K562 (cell line): ENCODE data around the gene DPF1. TPM values are rescaled to one million over a fixed set of nuclear protein-coding genes. Genes with fewer than 3 reads are reported as not detected.

Source experiments
- ATAC-seq: fragments of 200-7000 bp; cut with Tn5 transposase; 3 replicates; pipeline ENCODE4 v1.9.1; 2020; ENCODE audit warnings: moderate library complexity
- BruUV-seq: library from RNA; stranded (reverse); fragments of 400-500 nt; replicated peaks from 2 replicates; lab custom pipeline; 2021; lab: Mats Ljungman, UMichigan
- CTCF ChIA-PET: fragments of 300-600 bp; formaldehyde crosslinking; extraction: SDS; loops from one replicate; lab custom pipeline; 2021; ENCODE audit warnings: low intra/inter-chr PET ratio; lab: Yijun Ruan, JAX
- POLR2A ChIA-PET: fragments of 300-600, 350-650 bp; sonication (Branson Sonifier 250); formaldehyde crosslinking; extraction: SDS; loops from one replicate; lab custom pipeline; 2021; ENCODE audit warnings: antibody characterized with exemption, inconsistent platforms; lab: Yijun Ruan, JAX
- DNase-seq, 4 experiments: peaks; one replicate each; pipeline versions ENCODE4 v3.0.0 to v3.0.0-alpha.2; 2011 to 2018; ENCODE audit warnings: low spot score in 3 of 4, mixed read lengths in 3 of 4; ENCODE audit errors: extremely low read depth in 1 of 4
- FAIRE-seq: peaks from 2 replicates; lab custom pipeline; 2011; peaks lifted over from hg19 to GRCh38; lab: Jason Lieb, UNC
- H2AFZ ChIP-seq: 2 replicates; pipeline ENCODE4 v1.6.0; 2011; ENCODE audit warnings: low read depth, low read length, control low read depth, inconsistent platforms
- H3K27ac ChIP-seq: fragments of 200-600 bp; 3 replicates; pipeline ENCODE4 v1.8.0; 2011; ENCODE audit warnings: low read depth, mild to moderate bottlenecking, control low read depth, inconsistent platforms, low read length, moderate library complexity, mixed read lengths; ENCODE audit errors: extremely low read depth
- H3K27me3 ChIP-seq, 2 experiments: fragments of 300-600 bp in 1 of 2; 2 replicates in 1 of 2; 3 replicates in 1 of 2; pipeline versions ENCODE4 v1.6.0 to v1.8.0; 2011; ENCODE audit warnings: inconsistent platforms in 2 of 2, low read length in 2 of 2, mild to moderate bottlenecking in 1 of 2, mixed read lengths in 1 of 2, moderate library complexity in 1 of 2; ENCODE audit not compliant: control insufficient read depth in 2 of 2, insufficient read depth in 2 of 2
- H3K36me3 ChIP-seq: fragments of 300-600 bp; 3 replicates; pipeline ENCODE4 v1.8.0; 2011; ENCODE audit warnings: mild to moderate bottlenecking, low read length, inconsistent platforms; ENCODE audit not compliant: control insufficient read depth, insufficient read depth
- H3K4me1 ChIP-seq, 2 experiments: fragments of 200-600 bp in 1 of 2; replicated peaks in 1 of 2; 2 replicates in 1 of 2; 3 replicates in 1 of 2; pipeline versions ENCODE4 v1.5.1 to v1.8.0; 2011; ENCODE audit warnings: inconsistent platforms in 2 of 2, low read length in 2 of 2, mild to moderate bottlenecking in 1 of 2, mixed read lengths in 1 of 2, moderate library complexity in 1 of 2; ENCODE audit not compliant: control insufficient read depth in 2 of 2, insufficient read depth in 2 of 2
- H3K4me2 ChIP-seq: 2 replicates; pipeline ENCODE4 v1.6.1; 2011; ENCODE audit warnings: low read length, control low read depth, inconsistent platforms, mixed read lengths; ENCODE audit not compliant: insufficient read depth
- H3K4me3 ChIP-seq: fragments of 200-600 bp; sonication (generic), shearing (Covaris generic); 2 replicates; pipeline ENCODE4 v1.5.1; 2016; ENCODE audit warnings: control low read depth, inconsistent platforms
- H3K79me2 ChIP-seq: fragments of 200-600 bp; 3 replicates; pipeline ENCODE4 v1.8.0; 2011; ENCODE audit warnings: low read length, inconsistent platforms; ENCODE audit not compliant: control insufficient read depth, insufficient read depth
- H3K9ac ChIP-seq, 2 experiments: 2 replicates each; pipeline versions ENCODE4 v1.6.0 to v1.6.1; 2011; ENCODE audit warnings: low read depth in 2 of 2, low read length in 2 of 2, control low read depth in 1 of 2, inconsistent platforms in 1 of 2, mild to moderate bottlenecking in 1 of 2, mixed read lengths in 1 of 2; ENCODE audit not compliant: insufficient read depth in 1 of 2
- H3K9me1 ChIP-seq: one replicate; pipeline ENCODE4 v1.6.0; 2011; ENCODE audit warnings: inconsistent platforms, mild to moderate bottlenecking, low read length, moderate library complexity; ENCODE audit not compliant: control insufficient read depth, insufficient read depth
- H3K9me3 ChIP-seq: replicated peaks from 2 replicates; pipeline ENCODE4 v1.5.1; 2011; ENCODE audit warnings: low read depth, low read length, inconsistent platforms; ENCODE audit not compliant: control insufficient read depth, insufficient read depth
- H4K20me1 ChIP-seq: replicated peaks from 2 replicates; pipeline ENCODE4 v1.6.1; 2011; ENCODE audit warnings: low read length, inconsistent platforms, mixed read lengths; ENCODE audit not compliant: control insufficient read depth, insufficient read depth
- CC2D1A ChIP-seq: fragments of 450-650 bp; IDR thresholded peaks from 2 replicates; pipeline ENCODE4 v1.6.1; 2017; ENCODE audit warnings: mild to moderate bottlenecking
- CHD2 ChIP-seq: IDR thresholded peaks from 2 replicates; pipeline ENCODE4 v1.6.1; 2011; ENCODE audit warnings: low read depth, low read length
- E2F6 ChIP-seq, 2 experiments: IDR thresholded peaks; 2 replicates each; pipeline ENCODE4 v1.6.1; 2011; ENCODE audit warnings: borderline replicate concordance in 1 of 2, control low read depth in 1 of 2, low read depth in 1 of 2, low read length in 1 of 2, mild to moderate bottlenecking in 1 of 2, mixed read lengths in 1 of 2, moderate library complexity in 1 of 2; ENCODE audit not compliant: insufficient read depth in 1 of 2, insufficient read length in 1 of 2, poor library complexity in 1 of 2, severe bottlenecking in 1 of 2; ENCODE audit errors: extremely low read depth in 1 of 2
- FOXK2 ChIP-seq, 2 experiments: fragments of 450-650 bp; IDR thresholded peaks in 1 of 2; conservative IDR thresholded peaks in 1 of 2; 2 replicates each; pipeline ENCODE4 v1.6.1; 2016; ENCODE audit warnings: low read depth in 2 of 2, mild to moderate bottlenecking in 1 of 2
- HMGXB4 ChIP-seq: sonication (generic); formaldehyde crosslinking; IDR thresholded peaks from 2 replicates; pipeline ENCODE4 v1.8.1; 2023; ENCODE audit warnings: mild to moderate bottlenecking, missing genetic modification reagents
- MITF ChIP-seq: IDR thresholded peaks from 2 replicates; pipeline ENCODE4 v1.6.1; 2014; ENCODE audit warnings: antibody characterized with exemption
- NR4A1 ChIP-seq, 2 experiments: fragments of 250-450 bp in 1 of 2; fragments of 450-650 bp in 1 of 2; sonication (Bioruptor Pico) in 1 of 2; IDR thresholded peaks; 2 replicates each; pipeline versions ENCODE4 v1.4.0 to v1.6.1; 2016 to 2020; ENCODE audit warnings: mild to moderate bottlenecking in 2 of 2, missing compliant biosample characterization in 1 of 2, missing genetic modification characterization in 1 of 2, moderate library complexity in 1 of 2
- RBM15 ChIP-seq: fragments of 200-400 bp; formaldehyde crosslinking; IDR thresholded peaks from 2 replicates; pipeline ENCODE4 v1.6.1; 2018; ENCODE audit warnings: mild to moderate bottlenecking, low read length, moderate library complexity; ENCODE audit not compliant: insufficient read depth
- RCOR1 ChIP-seq, 2 experiments: IDR thresholded peaks; 2 replicates each; pipeline ENCODE4 v1.6.1; 2012; ENCODE audit warnings: low read depth in 2 of 2, low read length in 2 of 2, borderline replicate concordance in 1 of 2, improper control_type of control experiment in 1 of 2
- XRCC3 ChIP-seq: fragments of 450-650 bp; IDR thresholded peaks from 2 replicates; pipeline ENCODE4 v1.6.1; 2017; ENCODE audit warnings: mild to moderate bottlenecking, moderate library complexity
- ZNF146 ChIP-seq: IDR thresholded peaks from one replicate; pipeline ENCODE4 v1.6.1; 2018; ENCODE audit warnings: missing compliant biosample characterization; ENCODE audit not compliant: unreplicated experiment
- WGBS: fragments of 100-300 bp; shearing (Covaris generic); methylation state at CpG from one replicate; pipeline ENCODE4 v1.1.6; 2016; ENCODE audit warnings: low coverage, mixed read lengths; ENCODE audit not compliant: insufficient coverage; ENCODE audit errors: missing lambda C conversion rate; 5-methylcytosine and 5-hydroxymethylcytosine counted together
- in situ Hi-C: fragments of 300-500 bp; cut with MboI; formaldehyde crosslinking; loops from 4 replicates; pipeline ENCODE4 v1.15.0; 2018; ENCODE audit warnings: inconsistent platforms, mixed read lengths
- intact Hi-C: fragments of 100-400 bp; cut with micrococcal nuclease; formaldehyde crosslinking; loops from 2 replicates; pipeline ENCODE4 v1.14.2; 2022
- polyA plus RNA-seq, 8 experiments: library from polyadenylated mRNA; depleted of rRNA in 4 of 8; stranded (reverse) in 5 of 8; unstranded in 3 of 8; fragments of >200 nt; fragmentation: Nextera tagmentation in 2 of 8; fragmentation: Illumina TruSeq in 1 of 8; extraction: Ambion mirVana in 2 of 8; extraction: Trizol in 1 of 8; gene quantifications; 2 replicates each; pipeline versions ENCODE4 v1.2.1 to v1.2.3, GENCODE V29; 2011 to 2014; ENCODE audit warnings: inconsistent platforms in 1 of 8, missing spikeins in 1 of 8
- total RNA-seq, 7 experiments: library from RNA; depleted of rRNA in 6 of 7; stranded (reverse); fragments of >200 nt in 6 of 7; fragmentation: Illumina TruSeq in 2 of 7; extraction: Trizol in 2 of 7; gene quantifications; 2 replicates each; pipeline versions ENCODE4 v1.2.1 to v1.2.3, GENCODE V29; 2011 to 2021; ENCODE audit warnings: low replicate concordance in 1 of 7

Gene DPF1
- total and polyA plus RNA-seq, 9 of the 15 experiments (the other 6 are each of a cell fraction or from before 2014, with no cell fraction given) = 0.10 to 5.7 (median 3.1) TPM

- Histone ChIP-seq H3K9me3 (no peaks in the 10 kb centered on the region), H3K9me1 (no peaks in the 10 kb centered on the region), H3K4me2 (no peak overlapping the region), H3K9ac (peak overlapping the region in 1 of 2 experiments; percentile 64; a peak in 2 of 4 replicates), H4K20me1 (no peaks in the 10 kb centered on the region; the same call in 1 of the 2 replicates), H3K4me1 (peaks cover 13 to 25% of the 10 kb centered on the region in 2 experiments; a peak in 4 of 5 replicates), H3K27ac (no peak overlapping the region), H3K36me3 (no peaks in the 10 kb centered on the region), H3K4me3 (no peak overlapping the region), H3K79me2 (no peaks in the 10 kb centered on the region), H3K27me3 (no peaks in the 10 kb centered on the region; a peak in 1 of 5 replicates), H2AFZ (no peak overlapping the region)
- DNase-seq = no peak
- 68% methylated on average over 10 of the region's 10 CpGs for WGBS
- TF ChIP-seq MITF (no peak), RCOR1 (IDR thresholded peaks at IDR 0.05; ENCODE audit: borderline replicate concordance in 1 of 2, low read depth in 2 of 2, low read length in 2 of 2) (no peak), E2F6 (IDR thresholded peaks at IDR 0.05; ENCODE audit: borderline replicate concordance in 1 of 2, extremely low read depth in 1 of 2, insufficient read depth in 1 of 2, insufficient read length in 1 of 2, low read depth in 1 of 2, low read length in 1 of 2, poor library complexity in 1 of 2, severe bottlenecking in 1 of 2) (no peak), HMGXB4 (CRISPR knock-in tag) (no peak), ZNF146 (no peak), RBM15 (no peak), NR4A1 (CRISPR knock-in tag; IDR thresholded peaks at IDR 0.05) (no peak), NR4A1 (tag; IDR thresholded peaks at IDR 0.05) (no peak), CHD2 (no peak), XRCC3 (no peak), FOXK2 (conservative IDR thresholded peaks at IDR 0.05 in 1 of 2, IDR thresholded peaks at IDR 0.05 in 1 of 2; ENCODE audit: low read depth in 2 of 2) (no peak), CC2D1A (no peak)
- no TSS peak for BruUV-seq
- ChIA-PET CTCF (no interaction called here), POLR2A (no interaction called here)
- ATAC-seq = no peak
- in situ Hi-C loops = no loop called here
- intact Hi-C loops = no loop called here
- FAIRE-seq = no peak
Observed at GRCh38 chr19:38185562-38185961, 38.5 kb downstream of the DPF1 start.
